ENCODE results near the gene SCARB1. TPM values are rescaled to one million over a fixed set of nuclear protein-coding genes. Genes with fewer than 3 reads are reported as not detected.

The SCARB1 gene
- total RNA-seq, 2 donors from 2014 or later: 33.0 to 36.2 TPM

- Mint-ChIP-seq H3K4me1 (peaks cover 31% of the 10 kb centered on the region), H3K27ac (no peak overlapping the region), H3K27me3 (ENCODE audit: insufficient read depth) (no peaks in the 10 kb centered on the region), H3K36me3 (ENCODE audit: low read depth) (peaks cover 38% of the 10 kb centered on the region), H3K9me3 (no peaks in the 10 kb centered on the region), H3K4me3 (peak overlapping the region; percentile 24)
- Histone ChIP-seq H3K9ac (ENCODE audit: extremely low read depth, low read length, poor library complexity, severe bottlenecking) (no peak overlapping the region), H3K4me1 (ENCODE audit: control insufficient read depth, insufficient read depth, low read length) (peaks cover under 1% of the 10 kb centered on the region), H3K36me3 (ENCODE audit: control insufficient read depth, insufficient read depth, low read length) (peaks cover 36% of the 10 kb centered on the region), H3K27ac (ENCODE audit: low read depth, low read length) (no peak overlapping the region), H3K9me3 (ENCODE audit: control insufficient read depth, low read length) (no peaks in the 10 kb centered on the region), H3K4me3 (ENCODE audit: low read length) (peak overlapping the region; percentile 72), H3K27me3 (ENCODE audit: control insufficient read depth, insufficient read depth, low read length, poor library complexity, severe bottlenecking) (no peaks in the 10 kb centered on the region)
- WGBS, 2 experiments (ENCODE audit: insufficient coverage in 1 of 2, insufficient read length in 1 of 2): 91 to 92% methylated on average over 8 to 9 of the region's 9 CpGs
- no peak for DNase-seq
- TF ChIP-seq CTCF (conservative IDR thresholded peaks at IDR 0.05): no peak
Measured at GRCh38 chr12:124910561-124911478, 47.2 kb upstream of the SCARB1 start.

GRCh38 chr12:124909831-124910560, 46.3 kb upstream of the SCARB1 start:
- Mint-ChIP-seq H3K27me3 (ENCODE audit: insufficient read depth) (no peaks in the 10 kb centered on the region), H3K4me3 (no peak overlapping the region), H3K36me3 (ENCODE audit: low read depth) (peaks cover 38% of the 10 kb centered on the region), H3K27ac (peak overlapping the region; percentile 29), H3K4me1 (peaks cover 25% of the 10 kb centered on the region), H3K9me3 (no peaks in the 10 kb centered on the region)
- H3K4me3 ChIP-seq (ENCODE audit: low read length): peak overlapping the region; percentile 72
- H3K4me1 ChIP-seq (ENCODE audit: control insufficient read depth, insufficient read depth, low read length): no peaks in the 10 kb centered on the region
- no peak for TF ChIP-seq CTCF (conservative IDR thresholded peaks at IDR 0.05)
- no peak overlapping the region for H3K27ac ChIP-seq (ENCODE audit: low read depth, low read length)
- peaks cover 36% of the 10 kb centered on the region for H3K36me3 ChIP-seq (ENCODE audit: control insufficient read depth, insufficient read depth, low read length)
- H3K9ac ChIP-seq (ENCODE audit: extremely low read depth, low read length, poor library complexity, severe bottlenecking): no peak overlapping the region
- WGBS, 2 experiments (ENCODE audit: insufficient coverage in 1 of 2, insufficient read length in 1 of 2): 82 to 89% methylated on average over 7 to 8 of the region's 8 CpGs
- H3K27me3 ChIP-seq (ENCODE audit: control insufficient read depth, insufficient read depth, low read length, poor library complexity, severe bottlenecking): no peaks in the 10 kb centered on the region
- no peak for DNase-seq
- H3K9me3 ChIP-seq (ENCODE audit: control insufficient read depth, low read length): no peaks in the 10 kb centered on the region

- peak; percentile 98 for TF ChIP-seq CTCF (conservative IDR thresholded peaks at IDR 0.05)
- H3K27ac ChIP-seq (ENCODE audit: low read depth, low read length): no peak overlapping the region
- H3K9me3 ChIP-seq (ENCODE audit: control insufficient read depth, low read length): no peaks in the 10 kb centered on the region
- WGBS, 2 experiments (ENCODE audit: insufficient coverage in 1 of 2, insufficient read length in 1 of 2): 0 to 2% methylated on average over 1 to 2 of the region's 2 CpGs
- H3K9ac ChIP-seq (ENCODE audit: extremely low read depth, low read length, poor library complexity, severe bottlenecking): no peak overlapping the region
- no peaks in the 10 kb centered on the region for H3K4me1 ChIP-seq (ENCODE audit: control insufficient read depth, insufficient read depth, low read length)
- Mint-ChIP-seq H3K27me3 (ENCODE audit: insufficient read depth) (no peaks in the 10 kb centered on the region), H3K4me1 (peaks cover 12% of the 10 kb centered on the region), H3K9me3 (no peaks in the 10 kb centered on the region), H3K4me3 (no peak overlapping the region), H3K36me3 (ENCODE audit: low read depth) (peaks cover 15% of the 10 kb centered on the region), H3K27ac (no peak overlapping the region)
- H3K36me3 ChIP-seq (ENCODE audit: control insufficient read depth, insufficient read depth, low read length): peaks cover 16% of the 10 kb centered on the region
- no peaks in the 10 kb centered on the region for H3K27me3 ChIP-seq (ENCODE audit: control insufficient read depth, insufficient read depth, low read length, poor library complexity, severe bottlenecking)
- peak; percentile 98 for DNase-seq
- no peak overlapping the region for H3K4me3 ChIP-seq (ENCODE audit: low read length)
Measured at GRCh38 chr12:124906606-124907261, 43.1 kb upstream of the SCARB1 start.

All from endodermal cell (in vitro differentiated cells).